Activated T-cell treated with anti-CD3 and anti-CD28 coated beads for 24 hours (primary cell): ENCODE measurements around the gene DNAJC16.

Experiments used
- DNase-seq: peaks from one replicate; pipeline ENCODE4 v3.0.0-alpha.2; 2020; ENCODE audit warnings: low read depth

DNAJC16 gene

DNA sequence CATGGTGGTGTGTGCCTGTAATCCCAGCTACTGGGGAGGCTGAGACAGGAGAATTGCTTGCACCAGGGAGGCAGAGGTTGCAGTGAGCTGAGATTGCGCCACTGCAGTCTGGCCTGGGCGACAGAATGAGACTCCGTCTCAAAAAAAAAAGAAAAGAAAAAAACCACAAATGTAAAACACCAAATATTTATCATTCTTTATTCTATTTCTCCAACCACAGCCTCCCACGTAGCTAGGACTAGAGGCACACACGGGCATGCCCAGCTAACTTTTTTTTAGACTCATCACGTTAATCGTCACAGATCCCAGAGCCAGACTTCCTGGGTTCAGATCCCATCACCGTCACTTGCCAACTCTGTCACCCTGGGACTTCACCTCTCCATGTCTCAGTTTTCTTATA, 13.5 kb downstream of the DNAJC16 start:
- DNase-seq, result no peak

DNA sequence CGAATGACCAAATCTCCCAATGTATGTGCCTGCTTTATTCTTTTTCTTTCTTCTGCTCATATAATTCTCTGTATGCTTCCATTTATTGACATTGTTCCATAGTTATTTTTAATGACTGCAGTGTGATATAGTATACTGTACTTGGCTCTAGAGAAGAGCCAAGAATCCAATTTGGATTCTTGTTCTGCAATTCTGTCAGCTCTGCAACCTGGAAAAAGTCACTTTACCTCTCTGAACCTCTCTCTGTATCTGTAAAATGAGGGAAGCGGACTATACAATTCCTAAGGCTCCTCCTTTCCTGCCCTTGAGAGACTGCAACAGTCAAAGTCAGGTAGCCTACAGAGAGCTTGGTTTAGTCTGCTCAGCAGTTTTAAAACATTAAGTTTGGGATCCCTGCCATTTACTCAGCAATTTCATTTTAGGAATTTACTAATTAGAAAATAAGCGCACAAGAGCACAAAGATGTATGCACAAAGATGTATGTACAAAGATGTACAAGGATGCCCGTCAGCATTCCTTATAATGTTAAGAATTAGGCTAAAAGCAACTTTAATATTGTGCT, 14.7 kb downstream of the DNAJC16 start:
- no peak for DNase-seq

DNA sequence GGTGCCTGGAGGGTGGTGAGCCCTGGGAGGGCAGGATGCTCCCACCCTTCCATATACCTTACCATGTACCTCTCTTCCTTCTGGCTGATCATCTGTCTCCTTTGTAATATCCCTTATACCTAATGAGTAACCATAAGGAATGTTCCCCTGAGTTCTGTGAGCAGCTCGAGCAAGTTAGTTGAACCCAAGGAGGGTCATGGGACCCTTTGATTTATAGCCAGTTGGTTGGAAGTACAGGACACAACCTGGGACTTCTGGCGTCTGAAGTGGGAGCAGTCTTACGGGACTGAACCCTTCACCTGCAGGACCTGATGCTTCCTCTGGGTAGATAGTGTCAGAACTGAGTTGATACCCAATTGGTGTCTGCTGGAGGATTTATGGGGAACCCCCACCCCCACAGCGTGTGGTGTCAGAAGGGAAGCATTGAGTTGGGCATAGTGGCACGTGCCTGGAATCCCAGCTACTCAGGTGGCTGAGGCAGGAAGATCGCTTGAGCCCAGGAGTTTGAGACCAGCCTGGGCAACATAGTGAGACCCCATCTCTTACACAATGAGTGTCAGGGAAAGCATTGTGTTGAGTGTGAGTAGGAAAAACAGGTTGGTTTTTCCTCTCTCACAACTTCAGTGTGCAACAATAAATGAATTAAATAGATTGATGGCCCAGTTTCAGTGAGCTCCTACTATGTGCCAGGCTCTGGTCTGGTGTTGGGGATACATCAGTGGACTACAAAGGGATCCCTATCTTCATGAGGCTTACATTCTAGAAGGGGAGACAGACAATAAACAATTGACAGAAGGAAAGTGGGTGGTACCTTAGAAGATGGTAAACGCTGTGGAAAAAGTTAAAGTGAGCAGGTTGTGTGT, 16.0 kb downstream of the DNAJC16 start:
- DNase-seq, result no peak

DNA sequence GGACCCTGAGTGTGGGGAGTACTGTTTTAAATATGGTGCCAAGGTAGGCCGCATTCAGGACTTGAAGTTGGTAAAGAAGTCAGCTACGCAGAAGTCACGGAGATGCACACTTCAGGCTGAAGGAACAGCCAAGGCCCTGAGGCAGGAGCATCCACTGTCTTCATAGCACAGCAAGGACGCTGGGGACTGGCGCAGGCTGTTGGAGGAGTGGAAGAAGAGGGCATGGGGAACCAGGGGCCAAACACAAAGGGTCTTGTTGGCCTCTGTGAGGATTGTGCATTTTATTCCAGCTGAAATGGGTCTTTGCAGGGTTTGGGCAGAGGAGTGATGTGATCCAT, 16.6 kb downstream of the DNAJC16 start:
- DNase-seq, result no peak

DNA sequence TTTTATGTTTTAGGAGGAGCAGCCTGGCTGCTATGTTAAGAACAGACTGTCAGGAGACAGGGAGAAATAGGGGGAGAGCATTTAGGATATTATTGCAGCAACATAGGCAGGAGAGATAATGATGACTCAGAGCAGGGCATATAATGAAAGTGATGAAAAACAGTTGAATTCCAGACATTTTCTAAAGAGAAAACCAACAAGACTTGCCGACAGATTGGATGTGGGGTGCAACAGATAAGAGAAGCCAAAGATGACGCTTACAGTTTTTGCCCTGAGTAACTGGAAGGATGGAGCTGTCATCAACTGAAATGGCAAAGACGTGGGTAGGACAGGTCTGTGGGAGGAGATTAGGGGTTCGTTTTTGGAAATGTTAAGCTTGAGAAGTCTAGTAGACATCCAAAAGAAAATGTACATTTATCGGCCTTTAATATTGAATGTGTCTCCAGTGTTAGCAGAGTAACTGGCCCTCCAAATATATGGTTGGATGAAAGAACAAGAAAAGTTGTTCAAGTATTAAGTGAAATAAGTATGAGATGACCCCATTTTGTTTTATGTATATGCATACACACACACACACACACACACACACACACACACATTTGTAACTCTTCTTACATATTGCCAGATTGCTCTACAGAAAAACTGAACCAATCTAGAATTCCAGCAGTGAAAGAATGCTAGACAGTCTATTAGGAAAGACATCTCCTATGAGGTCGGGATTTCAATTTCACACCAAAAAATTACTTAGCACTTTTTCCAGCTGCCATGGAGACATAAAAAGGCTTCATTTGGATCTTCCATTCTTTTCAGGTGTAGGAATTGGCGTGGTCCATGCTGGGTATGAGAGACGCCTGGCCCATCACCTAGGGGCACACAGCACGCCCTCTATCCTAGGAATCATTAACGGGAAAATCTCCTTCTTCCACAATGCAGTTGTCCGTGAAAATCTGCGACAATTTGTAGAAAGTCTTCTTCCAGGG, 17.2 kb downstream of the DNAJC16 start:
- no peak for DNase-seq

DNA sequence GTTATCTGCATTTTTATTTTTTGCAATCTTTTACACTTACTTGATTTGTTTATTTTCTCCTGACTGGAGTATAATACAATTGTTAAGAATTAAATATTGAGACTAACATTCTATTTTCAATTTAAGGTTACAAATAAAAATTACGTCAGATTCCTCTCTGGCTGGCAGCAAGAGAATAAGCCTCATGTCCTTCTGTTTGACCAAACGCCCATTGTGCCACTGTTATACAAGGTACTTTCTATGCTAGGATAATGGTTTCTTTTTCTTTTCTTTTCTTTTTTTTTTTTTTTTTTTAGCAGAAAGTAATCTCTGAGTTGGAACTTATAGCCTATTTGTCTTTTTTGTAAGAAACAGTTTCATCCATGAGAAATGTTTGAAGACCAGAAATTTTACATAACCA, 20.0 kb downstream of the DNAJC16 start:
- DNase-seq, result no peak

DNA sequence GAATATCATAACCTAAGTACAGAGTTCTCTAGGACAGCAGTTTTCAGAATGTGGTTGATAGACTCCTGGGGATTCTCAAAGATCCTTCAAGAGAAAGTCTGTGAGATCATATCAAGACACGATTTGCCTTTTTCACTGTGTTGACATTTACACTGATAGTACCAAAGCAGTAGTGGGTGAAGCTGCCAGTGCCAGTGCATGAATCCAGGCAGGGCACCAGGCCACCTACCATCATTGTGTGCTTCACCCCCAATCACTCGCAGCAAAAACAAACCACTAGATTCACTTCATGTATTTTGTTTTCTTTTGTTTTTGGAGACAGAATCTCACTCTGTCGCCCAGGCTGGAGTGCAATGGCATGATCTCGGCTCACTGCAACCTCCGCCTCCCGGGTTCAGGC, 23.9 kb downstream of the DNAJC16 start:
- no peak for DNase-seq

DNA sequence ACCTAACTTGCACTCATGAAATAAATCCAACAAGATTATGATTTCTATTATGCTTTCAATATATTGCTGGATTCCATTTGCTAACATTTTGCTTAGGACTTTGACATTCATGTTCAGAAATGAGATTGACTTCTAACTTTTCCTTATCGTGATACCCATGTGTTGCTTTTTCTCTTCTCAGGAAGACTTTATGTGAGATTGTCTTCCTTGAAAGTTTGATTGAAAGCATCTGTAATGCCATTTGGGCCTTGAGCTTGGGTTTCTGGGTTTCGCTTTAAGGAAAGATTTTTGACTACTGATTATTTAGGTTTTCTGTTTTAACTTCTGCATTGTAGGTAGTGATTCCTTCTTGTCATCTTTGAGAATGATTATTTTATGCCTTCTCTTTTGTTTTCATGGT, 30.4 kb downstream of the DNAJC16 start:
- DNase-seq, result no peak

DNA sequence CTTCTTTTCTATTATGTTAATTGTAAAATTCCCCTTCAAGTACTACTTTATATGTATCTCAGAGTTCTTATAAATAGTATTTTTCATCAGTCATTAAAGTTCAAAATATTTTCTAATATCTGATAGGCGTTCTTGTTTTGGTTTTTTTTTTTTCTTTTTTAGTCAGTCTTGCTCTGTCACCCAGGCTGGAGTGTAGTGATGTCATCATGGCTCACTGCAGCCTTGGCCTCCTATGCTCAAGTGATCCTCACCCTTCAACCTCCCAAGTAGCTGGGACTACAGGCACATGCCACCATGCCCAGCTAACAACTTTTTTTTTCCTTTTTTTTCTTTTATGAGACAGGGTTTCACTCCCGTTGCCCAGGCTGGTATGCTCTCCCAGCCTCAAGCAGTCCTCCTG, 30.9 kb downstream of the DNAJC16 start:
- DNase-seq, result no peak

DNA sequence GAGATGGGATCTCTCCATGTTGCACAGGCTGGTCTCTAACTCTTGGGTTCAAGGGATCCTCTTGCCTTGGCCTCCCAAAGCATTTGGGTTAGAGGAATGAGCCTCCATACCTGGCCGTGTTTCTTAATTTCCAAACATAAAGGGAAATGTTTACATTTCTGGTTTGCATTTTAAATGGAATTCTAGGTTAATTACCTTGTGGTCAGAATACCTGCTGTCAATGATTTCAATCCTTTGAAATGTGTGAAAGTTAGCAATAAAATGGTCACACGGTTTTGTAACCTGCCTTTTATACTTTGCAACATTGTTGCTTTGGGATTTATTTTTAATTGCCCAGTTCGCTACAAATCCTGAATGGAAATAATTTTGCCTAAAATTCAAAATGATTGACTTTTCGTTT, 31.9 kb downstream of the DNAJC16 start:
- no peak for DNase-seq

DNA sequence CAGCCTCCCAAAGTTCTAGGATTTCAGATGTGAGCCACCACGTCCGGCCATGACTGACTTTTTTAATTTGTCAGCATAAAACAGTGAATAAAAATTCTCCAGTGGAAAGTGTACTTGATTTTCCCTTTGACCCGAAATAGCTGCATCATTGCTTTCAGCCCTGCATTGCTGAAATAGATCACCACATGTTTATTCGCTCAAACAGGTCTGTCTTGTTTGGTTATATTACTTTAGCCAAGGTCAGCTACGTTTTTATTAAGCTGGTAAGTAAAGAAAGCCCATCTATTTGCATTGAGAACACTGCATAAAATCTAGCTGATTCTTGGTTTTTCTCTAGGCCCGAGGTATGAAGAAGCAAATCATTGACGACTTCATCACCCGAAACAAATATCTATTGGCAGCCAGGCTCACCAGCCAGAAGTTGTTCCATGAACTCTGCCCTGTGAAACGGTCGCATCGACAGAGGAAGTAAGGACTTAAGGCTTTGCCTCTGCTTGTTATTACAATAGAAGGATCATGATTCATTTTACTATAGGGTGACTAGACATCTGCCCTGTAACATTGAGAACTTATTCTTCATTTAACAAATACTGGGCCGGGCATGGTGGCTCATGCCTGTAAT, 32.7 kb downstream of the DNAJC16 start:
- no peak for DNase-seq

DNA sequence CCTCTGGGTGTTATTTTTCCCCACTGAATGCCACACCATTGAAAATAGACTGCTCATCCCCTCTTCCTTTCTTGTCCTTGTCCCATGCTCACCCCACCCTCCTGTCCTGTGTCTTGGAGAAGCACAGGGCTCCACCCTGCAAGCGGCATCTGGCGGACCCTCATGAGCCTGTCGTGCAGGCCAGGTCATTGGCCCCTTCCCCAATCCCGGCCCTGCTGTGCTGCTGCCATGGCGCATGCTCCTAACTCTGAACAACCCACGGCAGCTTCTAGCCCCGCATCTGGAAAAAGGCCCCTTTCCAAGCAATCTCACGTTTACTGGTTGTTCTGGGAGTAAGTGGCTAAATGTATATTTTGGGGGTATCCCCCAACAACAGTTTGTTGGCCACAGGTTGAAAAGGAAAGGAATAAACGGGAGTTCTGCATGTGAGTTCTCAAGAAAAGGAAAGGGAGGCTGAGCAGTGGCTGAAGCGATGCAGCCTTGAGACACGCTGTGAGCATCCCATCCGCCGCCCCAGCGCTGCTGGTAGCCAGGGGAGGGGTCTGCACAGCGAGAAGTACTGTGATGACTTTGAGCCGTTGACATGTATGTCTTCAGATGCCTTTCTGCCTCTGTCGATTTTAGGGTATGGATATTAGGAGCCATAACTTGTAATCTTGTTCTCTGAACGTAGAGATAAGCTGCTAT, 41.9 kb downstream of the DNAJC16 start:
- no peak for DNase-seq

DNA sequence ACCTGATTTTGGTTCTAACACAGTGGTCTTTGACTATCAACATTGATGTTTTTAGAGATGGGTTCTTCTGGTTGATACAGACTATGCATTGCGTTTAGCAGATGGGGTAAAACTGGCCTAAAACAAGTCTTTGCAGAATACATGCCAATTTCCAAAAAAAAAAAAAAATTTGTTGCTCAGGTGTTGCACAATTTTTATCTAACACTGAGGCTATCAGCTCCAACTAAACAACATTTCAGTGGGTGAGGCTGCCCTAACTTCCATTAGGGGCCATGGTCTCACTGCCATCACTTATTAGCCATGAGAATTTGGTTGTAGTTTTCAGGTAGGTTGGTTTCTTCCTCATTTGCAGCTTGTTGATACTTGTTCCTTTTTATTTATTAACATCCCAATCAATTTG, 44.2 kb downstream of the DNAJC16 start:
- DNase-seq, result no peak

DNA sequence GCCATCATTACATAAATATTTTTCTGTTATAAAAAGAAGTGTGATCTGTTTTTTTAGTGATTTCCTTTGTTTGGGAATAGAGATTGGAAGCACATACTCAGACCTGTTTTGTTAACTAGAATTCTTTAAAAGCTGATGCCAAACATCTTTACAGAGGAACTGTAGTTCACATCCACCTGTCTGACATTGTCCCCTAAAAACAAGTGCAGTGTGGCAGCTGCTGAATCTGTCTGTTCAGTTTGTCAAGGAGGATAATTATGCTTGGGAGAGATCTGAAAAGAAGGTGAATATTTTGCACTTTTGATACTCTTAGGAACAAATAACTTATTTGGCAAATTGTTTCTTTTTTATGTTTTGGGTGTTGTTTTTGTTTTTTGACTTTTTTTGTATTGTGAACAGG, 44.6 kb downstream of the DNAJC16 start:
- DNase-seq, result no peak

DNA sequence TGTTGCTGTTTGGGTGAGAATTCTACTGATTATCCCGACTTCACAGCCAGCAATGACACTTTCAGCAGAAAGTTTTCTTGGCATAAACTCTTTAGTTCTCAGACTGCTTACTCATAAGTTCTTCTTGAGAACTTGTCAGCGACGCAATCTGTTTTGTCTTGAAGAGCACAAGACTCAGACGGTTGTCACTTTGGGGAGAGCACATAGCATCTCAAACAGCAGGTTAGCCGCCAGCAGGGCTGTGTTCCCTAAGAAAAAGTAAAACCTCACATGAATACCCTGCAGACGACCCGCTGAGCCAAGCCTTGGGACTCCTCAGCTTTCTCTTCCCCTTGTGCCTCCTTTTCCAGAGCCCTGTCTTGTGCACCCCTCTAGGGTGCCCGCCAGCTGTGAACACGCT, 46.8 kb downstream of the DNAJC16 start:
- DNase-seq, result no peak

DNA sequence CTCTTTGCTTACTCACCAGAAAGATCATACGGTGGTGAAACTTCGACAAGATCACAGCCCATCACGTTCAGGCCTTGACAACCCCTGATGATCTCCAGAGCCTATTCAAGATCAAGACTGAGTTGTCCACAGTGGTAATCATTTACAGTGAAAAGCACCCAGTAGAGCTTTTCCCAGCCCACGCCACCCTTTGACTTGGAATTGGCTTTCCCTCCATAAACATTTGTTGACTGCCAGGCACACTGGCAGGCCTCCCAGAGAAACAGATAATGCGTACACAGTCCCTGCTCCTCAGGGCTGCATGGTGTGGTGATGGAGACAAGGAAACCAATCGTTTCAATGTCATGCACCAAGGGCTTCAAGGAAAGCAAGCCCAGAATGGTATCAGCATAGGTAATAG, 48.1 kb downstream of the DNAJC16 start:
- no peak for DNase-seq

DNA sequence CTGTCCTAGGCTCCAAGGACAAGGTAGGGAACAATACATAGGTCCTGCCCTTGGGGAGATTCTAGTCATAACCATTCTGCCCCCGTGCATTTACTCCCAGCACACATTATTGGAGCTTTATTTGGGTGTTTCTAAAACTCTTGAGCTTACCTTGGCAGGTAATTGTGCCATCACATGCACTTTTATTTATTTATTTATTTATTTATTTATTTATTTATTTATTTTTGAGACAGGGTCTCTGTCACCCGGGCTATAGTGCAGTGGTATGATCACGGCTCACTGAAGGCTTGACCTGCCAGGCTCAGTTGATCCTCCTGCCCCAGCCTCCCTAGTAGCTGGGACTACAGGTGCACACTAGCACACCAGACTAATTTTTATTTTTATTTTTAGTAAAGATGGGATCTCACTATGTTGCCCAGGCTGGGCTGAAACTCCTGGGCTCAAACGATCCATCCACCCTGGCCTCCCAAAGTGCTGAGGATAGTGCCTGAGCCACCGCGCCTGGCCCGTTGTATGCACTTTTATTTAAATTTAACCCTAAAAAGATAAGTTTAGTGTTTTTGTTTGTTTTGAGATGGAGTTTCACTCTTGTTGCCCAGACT, 49.0 kb downstream of the DNAJC16 start:
- DNase-seq, result no peak

DNA sequence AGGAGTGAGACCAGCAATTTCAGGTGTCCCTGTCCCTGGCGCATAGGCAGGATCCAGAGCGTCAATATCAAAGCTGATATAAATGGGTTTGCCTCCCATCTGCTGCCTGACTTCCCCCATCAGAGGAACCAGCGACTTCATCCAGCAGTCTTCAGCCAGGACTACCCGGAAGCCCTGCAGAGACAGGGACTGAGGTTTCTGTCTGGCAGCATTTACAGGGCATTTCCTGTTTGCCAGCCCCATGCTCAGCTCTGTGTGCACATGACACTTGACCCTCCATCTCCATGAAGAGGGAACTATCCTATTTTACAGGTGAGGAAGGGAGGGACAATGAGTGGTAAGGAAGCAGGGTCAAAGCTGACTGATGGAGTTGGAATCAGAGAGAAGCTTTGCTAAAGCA, 51.0 kb downstream of the DNAJC16 start:
- DNase-seq, result no peak

DNA sequence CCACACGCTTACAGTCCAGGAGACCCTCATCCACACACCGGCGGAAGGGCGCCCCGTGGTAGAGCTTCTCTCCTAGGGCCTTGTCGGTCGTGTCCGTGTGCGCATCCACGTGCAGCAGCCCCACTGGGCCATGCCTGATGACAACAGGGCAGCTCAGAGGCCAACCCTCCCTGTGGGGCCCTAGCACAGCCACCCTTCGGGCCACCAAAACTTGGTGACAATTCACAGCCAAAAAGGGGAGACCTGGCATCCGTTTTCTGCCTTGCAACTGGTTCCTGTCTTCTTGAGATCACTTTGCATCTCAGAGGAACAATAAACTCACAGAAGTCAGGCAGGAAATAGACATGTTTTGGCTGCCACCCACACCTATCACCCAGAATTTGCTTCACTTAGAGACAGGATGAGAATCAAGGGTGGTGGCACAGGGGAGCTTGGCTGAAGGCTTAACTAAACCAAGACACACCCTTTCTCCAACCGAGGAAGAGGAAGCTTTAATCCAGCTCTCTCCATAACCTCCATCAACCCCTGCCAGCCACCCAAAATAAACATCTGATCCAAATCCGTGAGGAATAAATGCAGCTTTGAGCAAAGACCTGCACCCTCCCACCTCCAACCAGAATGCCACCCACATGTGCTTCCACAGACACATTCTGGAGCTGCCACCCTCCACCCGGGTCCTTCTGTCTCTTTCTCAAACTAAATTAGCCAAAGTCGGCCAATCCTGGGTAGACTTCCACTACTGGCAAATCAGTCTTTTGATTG, 52.5 kb downstream of the DNAJC16 start:
- DNase-seq, result peak; percentile 9

DNA sequence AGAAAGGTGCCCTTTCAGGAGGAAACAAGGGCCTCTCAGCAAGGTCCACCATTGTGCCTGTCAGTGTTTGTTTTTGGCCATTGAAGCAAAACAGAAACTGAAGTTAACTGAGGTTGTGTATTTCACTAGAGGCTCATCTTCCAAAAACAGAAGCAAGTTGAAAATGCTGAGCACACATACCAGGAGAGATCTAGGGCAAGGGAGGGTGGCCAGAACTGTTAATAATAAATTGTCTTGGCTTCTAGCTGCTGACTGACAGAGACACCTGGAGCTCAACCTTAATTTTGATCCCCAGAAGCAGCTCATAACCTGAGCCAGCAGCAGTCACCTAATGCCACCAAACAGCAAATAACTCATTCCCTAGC, 53.0 kb downstream of the DNAJC16 start:
- DNase-seq, result no peak
